H1 (cell line): ENCODE measurements around the gene LIX1L.

Experiments used
- ATF2 ChIP-seq: IDR thresholded peaks from 2 replicates; pipeline ENCODE4 v1.6.1; 2012; ENCODE audit warnings: low read length, inconsistent platforms
- CHD7 ChIP-seq: fragments of 300-600 bp; sonication (generic); IDR thresholded peaks from 2 replicates; pipeline ENCODE4 v1.7.1; 2012; ENCODE audit warnings: low read length, moderate library complexity, mild to moderate bottlenecking, inconsistent platforms; ENCODE audit not compliant: insufficient replicate concordance
- CTBP2 ChIP-seq: IDR thresholded peaks from 2 replicates; pipeline ENCODE4 v1.7.0; 2011; ENCODE audit warnings: borderline replicate concordance, mild to moderate bottlenecking, moderate library complexity, mixed read lengths, low read length; ENCODE audit not compliant: insufficient read depth, insufficient read length
- CTCF ChIP-seq, 3 experiments: IDR thresholded peaks; 1 replicate in 2 of 3; 2 replicates in 1 of 3; pipeline versions ENCODE4 v1.5.1 to v1.6.1; 2011; ENCODE audit warnings: low read length in 3 of 3, mild to moderate bottlenecking in 3 of 3, inconsistent platforms in 2 of 3, low read depth in 1 of 3, moderate library complexity in 1 of 3; ENCODE audit not compliant: insufficient read depth in 1 of 3; ENCODE audit errors: control extremely low read depth in 1 of 3
- EZH2 ChIP-seq: fragments of 200-600 bp; sonication (generic); IDR thresholded peaks from 2 replicates; pipeline ENCODE4 v1.7.1; 2012; ENCODE audit warnings: low read depth, mild to moderate bottlenecking, moderate library complexity, low read length, inconsistent platforms; ENCODE audit not compliant: severe bottlenecking
- JUN ChIP-seq: IDR thresholded peaks from 2 replicates; pipeline ENCODE4 v1.6.1; 2011; ENCODE audit warnings: low read depth, mild to moderate bottlenecking, improper control_type of control experiment, low read length
- JUND ChIP-seq: IDR thresholded peaks from 2 replicates; pipeline ENCODE4 v1.6.1; 2011; ENCODE audit warnings: mild to moderate bottlenecking, improper control_type of control experiment, low read length
- MAX ChIP-seq: IDR thresholded peaks from 2 replicates; pipeline ENCODE4 v1.6.1; 2012; ENCODE audit warnings: inconsistent platforms
- POLR2A ChIP-seq, 2 experiments: IDR thresholded peaks; 1 replicate in 1 of 2; 2 replicates in 1 of 2; pipeline ENCODE4 v1.6.1; 2011; ENCODE audit warnings: low read depth in 2 of 2, low read length in 2 of 2, mild to moderate bottlenecking in 2 of 2; ENCODE audit errors: control extremely low read depth in 1 of 2
- POLR2AphosphoS5 ChIP-seq: IDR thresholded peaks from 2 replicates; pipeline ENCODE4 v1.6.1; 2011; ENCODE audit warnings: low read depth, low read length
- RFX5 ChIP-seq: IDR thresholded peaks from 2 replicates; pipeline ENCODE4 v1.6.1; 2011; ENCODE audit warnings: low read depth, low read length, improper control_type of control experiment, borderline replicate concordance
- RNF2 ChIP-seq: fragments of 200-900, 300-1000 bp; sonication (generic); IDR thresholded peaks from 2 replicates; pipeline ENCODE4 v1.7.1; 2016; ENCODE audit warnings: borderline replicate concordance, low read depth, mild to moderate bottlenecking, antibody characterized with exemption, low read length; ENCODE audit not compliant: poor library complexity, severe bottlenecking; ENCODE audit errors: missing control alignments
- SIX5 ChIP-seq: IDR thresholded peaks from 2 replicates; pipeline ENCODE4 v1.6.1; 2011; ENCODE audit warnings: mild to moderate bottlenecking, low read depth, low read length
- TAF1 ChIP-seq: IDR thresholded peaks from 2 replicates; pipeline ENCODE4 v1.6.1; 2011; ENCODE audit warnings: mild to moderate bottlenecking, low read depth, low read length

- TF ChIP-seq CTCF (IDR thresholded peaks at IDR 0.05; ENCODE audit: control extremely low read depth in 1 of 3, insufficient read depth in 1 of 3, low read depth in 1 of 3, low read length in 3 of 3) = no peak
- no peak for TF ChIP-seq SIX5
- TF ChIP-seq JUN = no peak
- TF ChIP-seq RFX5 = no peak
- TF ChIP-seq RNF2 = no peak
- TF ChIP-seq POLR2A (IDR thresholded peaks at IDR 0.05; ENCODE audit: control extremely low read depth in 1 of 2, low read depth in 2 of 2, low read length in 2 of 2) = no peak
- no peak for TF ChIP-seq ATF2
- TF ChIP-seq CTBP2 = no peak
- no peak for TF ChIP-seq POLR2AphosphoS5
- TF ChIP-seq MAX = no peak
- no peak for TF ChIP-seq JUND
- TF ChIP-seq TAF1 = no peak
- TF ChIP-seq CHD7 = no peak
- TF ChIP-seq EZH2 = no peak
Observed at GRCh38 chr1:145958734-145959133, 917 bp upstream of the LIX1L start.
